DND-41 (cell line): ENCODE measurements around the gene EFHC2.

ENCODE experiments used
- ATAC-seq: fragments of 200-7000 bp; cut with Tn5 transposase; 3 replicates; pipeline ENCODE4 v1.9.1; 2021; ENCODE audit warnings: low read depth; ENCODE audit not compliant: insufficient read depth
- DNase-seq: peaks from one replicate; pipeline ENCODE4 v3.0.0-alpha.2; 2020
- H2AFZ ChIP-seq: 2 replicates; pipeline ENCODE4 v1.6.0; 2012; ENCODE audit warnings: low read depth, low read length
- H3K27ac ChIP-seq: 2 replicates; pipeline ENCODE4 v1.5.1; 2012; ENCODE audit warnings: low read length, inconsistent platforms
- H3K27me3 ChIP-seq: fragments of 200-600 bp; sonication (generic); 2 replicates; pipeline ENCODE4 v1.6.0; 2012; ENCODE audit warnings: low read length, mild to moderate bottlenecking, inconsistent platforms; ENCODE audit not compliant: insufficient read depth, poor library complexity
- H3K36me3 ChIP-seq: 2 replicates; pipeline ENCODE4 v1.5.1; 2012; ENCODE audit warnings: low read length, inconsistent platforms; ENCODE audit not compliant: insufficient read depth
- H3K4me1 ChIP-seq: 2 replicates; pipeline ENCODE4 v1.5.1; 2012; ENCODE audit warnings: mild to moderate bottlenecking, low read length; ENCODE audit not compliant: insufficient read depth
- H3K4me2 ChIP-seq: 2 replicates; pipeline ENCODE4 v1.6.0; 2012; ENCODE audit warnings: mild to moderate bottlenecking, moderate library complexity, low read length, inconsistent platforms; ENCODE audit not compliant: insufficient read depth
- H3K4me3 ChIP-seq, 2 experiments: fragments of 200-600 bp in 1 of 2; shearing (Covaris generic) in 1 of 2; 2 replicates each; pipeline ENCODE4 v1.5.1; 2012 to 2016; ENCODE audit warnings: inconsistent platforms in 2 of 2, low read length in 2 of 2, mild to moderate bottlenecking in 2 of 2, low read depth in 1 of 2, moderate library complexity in 1 of 2
- H3K79me2 ChIP-seq: 2 replicates; pipeline ENCODE4 v1.6.0; 2012; ENCODE audit warnings: low read length, inconsistent platforms; ENCODE audit not compliant: insufficient read depth
- H3K9ac ChIP-seq: 2 replicates; pipeline ENCODE4 v1.6.0; 2012; ENCODE audit warnings: low read depth, mild to moderate bottlenecking, inconsistent platforms, low read length, moderate library complexity
- H3K9me3 ChIP-seq: 2 replicates; pipeline ENCODE4 v1.5.1; 2012; ENCODE audit warnings: low read length, moderate library complexity, mild to moderate bottlenecking, inconsistent platforms; ENCODE audit not compliant: insufficient read depth, severe bottlenecking
- H4K20me1 ChIP-seq: 2 replicates; pipeline ENCODE4 v1.6.0; 2012; ENCODE audit warnings: low read length; ENCODE audit not compliant: insufficient read depth
- CTCF ChIP-seq: IDR thresholded peaks from 2 replicates; pipeline ENCODE4 v1.5.1; 2012; ENCODE audit warnings: borderline replicate concordance, low read length, moderate library complexity, mild to moderate bottlenecking; ENCODE audit not compliant: poor library complexity, severe bottlenecking; ENCODE audit errors: extremely low read depth
- EZH2 ChIP-seq: IDR thresholded peaks from 3 replicates; pipeline ENCODE4 v1.6.1; 2012; ENCODE audit warnings: borderline replicate concordance, low read depth, mild to moderate bottlenecking, moderate library complexity, low read length, inconsistent platforms; ENCODE audit not compliant: severe bottlenecking

EFHC2 gene

GRCh38 chrX:44330227-44330626 lies 13.2 kb downstream of the EFHC2 start:
- Histone ChIP-seq H3K36me3 (no peaks in the 10 kb centered on the region), H4K20me1 (no peaks in the 10 kb centered on the region)
- TF ChIP-seq EZH2 = no peak
- no peak for TF ChIP-seq CTCF

GRCh38 chrX:44319550-44319949 lies 23.9 kb downstream of the EFHC2 start:
- DNase-seq (no peak), ATAC-seq (no peak)
- no peak for TF ChIP-seq CTCF
- no peak for TF ChIP-seq EZH2
- Histone ChIP-seq H3K9me3 (no peaks in the 10 kb centered on the region), H2AFZ (no peak overlapping the region), H3K4me2 (no peak overlapping the region), H3K4me1 (no peaks in the 10 kb centered on the region), H3K36me3 (no peaks in the 10 kb centered on the region), H3K9ac (no peak overlapping the region), H3K79me2 (no peaks in the 10 kb centered on the region), H3K27ac (no peak overlapping the region), H4K20me1 (no peaks in the 10 kb centered on the region), H3K27me3 (no peaks in the 10 kb centered on the region), H3K4me3 (no peak overlapping the region)

More at GRCh38 chrX:44330227-44330626, 13.2 kb downstream of the EFHC2 start:
- Histone ChIP-seq H2AFZ (no peak overlapping the region), H3K27ac (no peak overlapping the region), H3K9ac (no peak overlapping the region), H3K79me2 (no peaks in the 10 kb centered on the region), H3K4me3 (no peak overlapping the region), H3K27me3 (no peaks in the 10 kb centered on the region), H3K4me2 (no peak overlapping the region), H3K9me3 (no peaks in the 10 kb centered on the region), H3K4me1 (no peaks in the 10 kb centered on the region)
- no peak for ATAC-seq
- DNase-seq = no peak

- Histone ChIP-seq H3K4me3 (no peak overlapping the region), H4K20me1 (no peaks in the 10 kb centered on the region), H3K36me3 (no peaks in the 10 kb centered on the region), H3K27ac (no peak overlapping the region), H3K9me3 (no peaks in the 10 kb centered on the region), H3K4me1 (no peaks in the 10 kb centered on the region), H3K27me3 (no peaks in the 10 kb centered on the region), H2AFZ (no peak overlapping the region), H3K4me2 (no peak overlapping the region), H3K79me2 (no peaks in the 10 kb centered on the region), H3K9ac (no peak overlapping the region)
- ATAC-seq (no peak), DNase-seq (no peak)
- TF ChIP-seq EZH2 (no peak), CTCF (no peak)
These were observed 26.3 kb downstream of the EFHC2 start for GRCh38 chrX:44317181-44317580.

GRCh38 chrX:44314808-44315207 lies 28.7 kb downstream of the EFHC2 start:
- no peaks in the 10 kb centered on the region for H3K4me1 ChIP-seq
- no peak for TF ChIP-seq CTCF
- TF ChIP-seq EZH2 = no peak
- H3K4me2 ChIP-seq = no peak overlapping the region
- no peak overlapping the region for H3K4me3 ChIP-seq
- no peak overlapping the region for H3K9ac ChIP-seq
- H3K27me3 ChIP-seq = no peaks in the 10 kb centered on the region
- DNase-seq (no peak), ATAC-seq (no peak)
- no peak overlapping the region for H3K27ac ChIP-seq
- no peaks in the 10 kb centered on the region for H4K20me1 ChIP-seq
- no peaks in the 10 kb centered on the region for H3K79me2 ChIP-seq
- H3K36me3 ChIP-seq = no peaks in the 10 kb centered on the region
- H3K9me3 ChIP-seq = no peaks in the 10 kb centered on the region
- no peak overlapping the region for H2AFZ ChIP-seq
